ENCODE results near the gene ADGRL3. TPM values are rescaled to one million over a fixed set of nuclear protein-coding genes. Genes with fewer than 3 reads are reported as not detected.

Gene ADGRL3
- total RNA-seq, 2 experiments from 2014 or later, result not detected

DNA sequence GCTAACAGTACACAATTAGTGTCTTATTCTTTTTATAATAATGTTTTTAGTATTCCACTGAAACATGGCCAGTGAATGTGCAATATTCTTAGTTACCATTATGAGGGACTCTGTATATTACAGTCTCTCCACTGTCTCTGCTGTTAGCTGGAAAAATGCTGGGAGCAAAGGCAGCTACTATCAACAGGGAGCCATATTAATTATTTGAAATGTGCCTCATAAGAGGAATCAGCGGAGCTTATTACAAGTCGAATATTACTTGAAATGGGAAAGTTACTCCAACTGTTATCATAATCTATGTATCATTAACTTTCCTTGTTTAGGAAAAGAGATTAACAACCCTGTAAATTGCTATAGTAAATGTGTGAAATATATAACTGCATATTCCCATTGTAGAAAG lies 612.0 kb downstream of the ADGRL3 start:
- Mint-ChIP-seq H3K27ac (no peak overlapping the region), H3K36me3 (ENCODE audit: low read depth) (no peaks in the 10 kb centered on the region), H3K4me3 (no peak overlapping the region), H3K27me3 (no peaks in the 10 kb centered on the region), H3K4me1 (ENCODE audit: low read depth) (no peaks in the 10 kb centered on the region), H3K9me3 (peaks cover 2% of the 10 kb centered on the region)
- ATAC-seq, result no peak
- intact Hi-C loops (cut with micrococcal nuclease), result no loop called here
- TF ChIP-seq, protein P1, sequence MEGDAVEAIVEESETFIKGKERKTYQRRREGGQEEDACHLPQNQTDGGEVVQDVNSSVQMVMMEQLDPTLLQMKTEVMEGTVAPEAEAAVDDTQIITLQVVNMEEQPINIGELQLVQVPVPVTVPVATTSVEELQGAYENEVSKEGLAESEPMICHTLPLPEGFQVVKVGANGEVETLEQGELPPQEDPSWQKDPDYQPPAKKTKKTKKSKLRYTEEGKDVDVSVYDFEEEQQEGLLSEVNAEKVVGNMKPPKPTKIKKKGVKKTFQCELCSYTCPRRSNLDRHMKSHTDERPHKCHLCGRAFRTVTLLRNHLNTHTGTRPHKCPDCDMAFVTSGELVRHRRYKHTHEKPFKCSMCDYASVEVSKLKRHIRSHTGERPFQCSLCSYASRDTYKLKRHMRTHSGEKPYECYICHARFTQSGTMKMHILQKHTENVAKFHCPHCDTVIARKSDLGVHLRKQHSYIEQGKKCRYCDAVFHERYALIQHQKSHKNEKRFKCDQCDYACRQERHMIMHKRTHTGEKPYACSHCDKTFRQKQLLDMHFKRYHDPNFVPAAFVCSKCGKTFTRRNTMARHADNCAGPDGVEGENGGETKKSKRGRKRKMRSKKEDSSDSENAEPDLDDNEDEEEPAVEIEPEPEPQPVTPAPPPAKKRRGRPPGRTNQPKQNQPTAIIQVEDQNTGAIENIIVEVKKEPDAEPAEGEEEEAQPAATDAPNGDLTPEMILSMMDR (IDR thresholded peaks at IDR 0.05), result no peak
- POLR2A ChIA-PET, result no interaction called here
- DNase-seq, result no peak
- CTCF ChIA-PET, result no interaction called here

DNA sequence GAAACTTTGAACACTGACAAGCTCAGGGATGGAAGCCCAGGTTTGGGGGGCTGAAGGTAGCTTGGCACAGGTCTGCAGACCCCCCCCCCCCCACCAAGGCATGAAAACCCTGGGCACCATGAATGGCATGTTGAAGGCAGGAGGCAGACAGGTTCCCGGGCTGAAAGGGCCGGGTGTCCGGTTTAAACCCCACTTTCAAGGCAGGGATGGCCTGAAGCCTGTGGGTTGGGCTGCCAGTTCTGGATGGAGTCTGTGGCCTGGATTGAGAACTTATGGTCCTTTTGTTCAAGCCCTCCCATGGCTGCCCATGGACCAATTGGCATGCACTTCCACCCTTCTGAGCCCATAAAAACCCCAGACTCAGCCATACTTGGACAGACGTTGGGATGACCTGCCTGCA lies 616.9 kb downstream of the ADGRL3 start:
- no peak overlapping the region for H3K27ac Mint-ChIP-seq
- ChIA-PET CTCF (no interaction called here), POLR2A (no interaction called here)
- ATAC-seq (no peak), DNase-seq (no peak)
- intact Hi-C loops (cut with micrococcal nuclease), result no loop called here
- TF ChIP-seq, protein P1 (IDR thresholded peaks at IDR 0.05), result no peak
- H3K4me3 Mint-ChIP-seq, result no peak overlapping the region
- H3K36me3 Mint-ChIP-seq (ENCODE audit: low read depth), result no peaks in the 10 kb centered on the region
- H3K27me3 Mint-ChIP-seq, result no peaks in the 10 kb centered on the region
- no peaks in the 10 kb centered on the region for H3K4me1 Mint-ChIP-seq (ENCODE audit: low read depth)
- no peaks in the 10 kb centered on the region for H3K9me3 Mint-ChIP-seq

DNA sequence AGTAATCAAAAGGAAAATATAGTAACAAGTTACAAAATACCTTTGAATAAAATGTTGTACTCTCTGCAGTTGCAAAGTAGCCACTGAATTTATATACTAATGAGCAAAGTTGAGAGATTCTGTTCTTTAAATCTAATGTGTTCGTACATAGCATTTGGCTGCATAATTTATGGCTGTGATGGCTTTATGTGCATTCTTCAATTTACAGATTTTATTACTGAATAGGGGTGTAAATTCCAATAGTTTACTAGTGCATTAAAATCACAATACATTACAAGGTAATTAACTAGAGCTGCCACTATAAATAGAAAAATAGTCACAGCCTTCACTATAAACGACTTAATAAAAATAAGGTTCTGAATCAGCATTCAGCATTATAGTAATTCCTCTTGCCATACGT lies 620.0 kb downstream of the ADGRL3 start:
- no peak overlapping the region for H3K27ac Mint-ChIP-seq
- CTCF ChIA-PET, result no interaction called here
- TF ChIP-seq, protein P1 (IDR thresholded peaks at IDR 0.05), result no peak
- no peaks in the 10 kb centered on the region for H3K36me3 Mint-ChIP-seq (ENCODE audit: low read depth)
- ATAC-seq, result no peak
- H3K4me3 Mint-ChIP-seq, result no peak overlapping the region
- DNase-seq, result no peak
- no peaks in the 10 kb centered on the region for H3K9me3 Mint-ChIP-seq
- no peaks in the 10 kb centered on the region for H3K4me1 Mint-ChIP-seq (ENCODE audit: low read depth)
- POLR2A ChIA-PET, result no interaction called here
- intact Hi-C loops (cut with micrococcal nuclease), result no loop called here
- H3K27me3 Mint-ChIP-seq, result no peaks in the 10 kb centered on the region

DNA sequence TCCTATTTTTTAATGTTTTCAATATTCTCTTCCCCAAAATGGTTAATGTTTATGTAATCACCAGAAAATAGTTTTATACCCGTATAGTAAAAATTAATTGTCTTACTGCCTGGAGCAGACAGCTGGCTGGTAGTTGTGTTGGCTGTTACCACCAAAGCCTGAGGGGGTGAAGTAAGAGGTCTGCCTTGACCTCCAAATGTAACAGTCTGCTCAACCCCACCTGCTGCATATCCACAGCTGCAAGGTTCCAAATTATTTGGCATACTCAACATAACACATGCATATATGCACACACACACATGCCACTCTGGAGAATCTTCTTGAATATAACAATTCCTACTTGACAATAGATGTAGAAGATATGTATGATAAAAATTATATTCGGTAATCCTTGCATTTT lies 624.3 kb downstream of the ADGRL3 start:
- no peaks in the 10 kb centered on the region for H3K4me1 Mint-ChIP-seq (ENCODE audit: low read depth)
- peaks cover 2% of the 10 kb centered on the region for H3K9me3 Mint-ChIP-seq
- ATAC-seq (no peak), DNase-seq (no peak)
- no peaks in the 10 kb centered on the region for H3K36me3 Mint-ChIP-seq (ENCODE audit: low read depth)
- no peak overlapping the region for H3K4me3 Mint-ChIP-seq
- H3K27ac Mint-ChIP-seq, result no peak overlapping the region
- H3K27me3 Mint-ChIP-seq, result no peaks in the 10 kb centered on the region
- TF ChIP-seq, protein P1 (IDR thresholded peaks at IDR 0.05), result no peak
- intact Hi-C loops (cut with micrococcal nuclease), result no loop called here
- CTCF ChIA-PET, result no interaction called here
- POLR2A ChIA-PET, result no interaction called here

DNA sequence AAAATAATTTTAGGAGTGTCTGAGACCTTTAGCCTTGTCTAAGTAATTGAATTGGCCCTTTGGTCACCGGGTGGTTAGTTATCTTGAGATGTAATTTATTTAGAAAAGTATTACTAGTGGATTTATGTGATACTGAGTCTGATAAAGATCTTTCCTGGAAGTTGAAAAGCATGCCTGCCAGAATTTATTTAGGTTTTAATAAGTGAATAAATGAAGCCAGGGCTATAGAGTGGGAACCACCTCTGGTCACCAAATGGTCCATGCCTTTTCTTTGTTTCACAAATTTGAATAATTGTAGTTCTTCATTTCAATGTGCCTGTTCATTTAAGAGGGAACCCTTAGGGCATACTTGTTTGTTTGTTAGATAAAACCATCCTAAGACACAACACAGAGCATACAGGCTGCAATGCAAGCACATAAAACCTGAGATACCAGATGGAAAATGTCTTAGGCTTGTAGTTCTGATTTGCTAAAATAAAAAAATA lies 627.8 kb downstream of the ADGRL3 start:
- Mint-ChIP-seq H3K27ac (no peak overlapping the region), H3K9me3 (peaks cover 2% of the 10 kb centered on the region), H3K27me3 (no peaks in the 10 kb centered on the region), H3K36me3 (ENCODE audit: low read depth) (no peaks in the 10 kb centered on the region), H3K4me3 (no peak overlapping the region), H3K4me1 (ENCODE audit: low read depth) (no peaks in the 10 kb centered on the region)
- DNase-seq (no peak), ATAC-seq (no peak)
- intact Hi-C loops (cut with micrococcal nuclease), result no loop called here
- POLR2A ChIA-PET, result no interaction called here
- TF ChIP-seq, protein P1 (IDR thresholded peaks at IDR 0.05), result no peak
- CTCF ChIA-PET, result interaction anchor here (1.1 kb wide), 1 partner anchor 10 kb away, joined by 4 read pairs; no protein-coding TSS in a partner anchor
